Measurements from ENCODE around the gene DEFB114. TPM values are rescaled to one million over a fixed set of nuclear protein-coding genes. Genes with fewer than 3 reads are reported as not detected.

DEFB114 gene
- polyA plus RNA-seq, 3 donors, result not detected

GRCh38 chr6:49978332-49979226 lies 14.6 kb upstream of the DEFB114 start:
- H3K79me2 ChIP-seq (ENCODE audit: insufficient read depth, low read length), result no peaks in the 10 kb centered on the region
- no peaks in the 10 kb centered on the region for H4K20me1 ChIP-seq (ENCODE audit: insufficient read depth, low read length)
- H3K27ac ChIP-seq (ENCODE audit: low read depth in 1 of 2, low read length in 2 of 2), result no peak overlapping the region
- no peaks in the 10 kb centered on the region for H3K9me3 ChIP-seq (replicated peaks in 1 of 2; ENCODE audit: control insufficient read depth in 1 of 2, insufficient read depth in 1 of 2, low read length in 2 of 2)
- no peak overlapping the region for H3K4me3 ChIP-seq (replicated peaks in 1 of 3; ENCODE audit: low read depth in 2 of 3, low read length in 3 of 3)
- intact Hi-C loops (cut with micrococcal nuclease), result no loop called here
- no peak overlapping the region for H3K9ac ChIP-seq (ENCODE audit: insufficient read depth, low read length, poor library complexity, severe bottlenecking)
- no peak for DNase-seq
- no peaks in the 10 kb centered on the region for H3K27me3 ChIP-seq (ENCODE audit: control insufficient read depth in 2 of 2, insufficient read depth in 2 of 2, low read length in 2 of 2)
- TF ChIP-seq CTCF (IDR thresholded peaks at IDR 0.05), result no peak
- H3K27me3 Mint-ChIP-seq (ENCODE audit: low read depth in 3 of 3), result no peaks in the 10 kb centered on the region
- no peak overlapping the region for H3K4me2 ChIP-seq (replicated peaks; ENCODE audit: extremely low read depth, low read length, poor library complexity, severe bottlenecking)
- no peak overlapping the region for H3K27ac Mint-ChIP-seq
- H3K9me3 Mint-ChIP-seq, result peaks cover 0 to under 1% (median 0%) of the 10 kb centered on the region in 7 donors
- WGBS (ENCODE audit: insufficient coverage), result no CpG with 5 or more reads among the region's 3 CpGs
- H3K4me1 ChIP-seq (ENCODE audit: control insufficient read depth in 1 of 2, insufficient read depth in 2 of 2, low read length in 2 of 2), result no peaks in the 10 kb centered on the region
- H3K36me3 ChIP-seq (replicated peaks in 1 of 2; ENCODE audit: control insufficient read depth in 1 of 2, insufficient read depth in 2 of 2, low read length in 2 of 2), result no peaks in the 10 kb centered on the region
- H3K4me1 Mint-ChIP-seq, result peaks cover 2% of the 10 kb centered on the region
- H3K4me3 Mint-ChIP-seq, result peak overlapping the region in 1 of 2 donors; percentile 64
- H2AFZ ChIP-seq (ENCODE audit: insufficient read depth, low read depth, low read length, poor library complexity, severe bottlenecking), result no peak overlapping the region
- no peaks in the 10 kb centered on the region for H3K36me3 Mint-ChIP-seq

GRCh38 chr6:49969605-49970004 lies 5.6 kb upstream of the DEFB114 start, which contains the start of gene DEFB113:
Gene DEFB113, minus strand, starts transcription at chr6:49969625. Its CDS starts 0 bp downstream, at chr6:49969625.
- no peaks in the 10 kb centered on the region for H3K27me3 ChIP-seq (ENCODE audit: control insufficient read depth in 2 of 2, insufficient read depth in 2 of 2, low read length in 2 of 2)
- Mint-ChIP-seq H3K4me1 (no peaks in the 10 kb centered on the region), H3K36me3 (no peaks in the 10 kb centered on the region), H3K4me3 (no peak within 1 kb of the TSS), H3K9me3 (peaks cover 0 to 1% (median 0%) of the 10 kb centered on the region in 7 donors), H3K27me3 (ENCODE audit: low read depth in 3 of 3) (no peaks in the 10 kb centered on the region), H3K27ac (no peak within 1 kb of the TSS)
- intact Hi-C loops (cut with micrococcal nuclease), result no loop called here
- H3K9me3 ChIP-seq (replicated peaks in 1 of 2; ENCODE audit: control insufficient read depth in 1 of 2, insufficient read depth in 1 of 2, low read length in 2 of 2), result no peaks in the 10 kb centered on the region
- no peaks in the 10 kb centered on the region for H4K20me1 ChIP-seq (ENCODE audit: insufficient read depth, low read length)
- WGBS (ENCODE audit: insufficient coverage), result no CpG with 5 or more reads among the region's 2 CpGs
- no peak within 1 kb of the TSS for H3K27ac ChIP-seq (ENCODE audit: low read depth in 1 of 2, low read length in 2 of 2)
- H3K4me2 ChIP-seq (replicated peaks; ENCODE audit: extremely low read depth, low read length, poor library complexity, severe bottlenecking), result no peak within 1 kb of the TSS
- no peaks in the 10 kb centered on the region for H3K79me2 ChIP-seq (ENCODE audit: insufficient read depth, low read length)
- no peaks in the 10 kb centered on the region for H3K36me3 ChIP-seq (replicated peaks in 1 of 2; ENCODE audit: control insufficient read depth in 1 of 2, insufficient read depth in 2 of 2, low read length in 2 of 2)
- DNase-seq, result no peak
- no peak within 1 kb of the TSS for H2AFZ ChIP-seq (ENCODE audit: insufficient read depth, low read depth, low read length, poor library complexity, severe bottlenecking)
- TF ChIP-seq CTCF (IDR thresholded peaks at IDR 0.05), result no peak
- H3K9ac ChIP-seq (ENCODE audit: insufficient read depth, low read length, poor library complexity, severe bottlenecking), result no peak within 1 kb of the TSS
- no peaks in the 10 kb centered on the region for H3K4me1 ChIP-seq (ENCODE audit: control insufficient read depth in 1 of 2, insufficient read depth in 2 of 2, low read length in 2 of 2)
- H3K4me3 ChIP-seq (replicated peaks in 1 of 3; ENCODE audit: low read depth in 2 of 3, low read length in 3 of 3), result no peak within 1 kb of the TSS
